Measurements from ENCODE around the gene SPINK4.

SPINK4 gene

GRCh38 chr9:33196736-33197135 lies 43.2 kb upstream of the SPINK4 start:
- TF ChIP-seq EZH2 (IDR thresholded peaks at IDR 0.05; ENCODE audit: borderline replicate concordance, low read depth, low read length, severe bottlenecking) (no peak), CTCF (IDR thresholded peaks at IDR 0.05; ENCODE audit: borderline replicate concordance, extremely low read depth, low read length, poor library complexity, severe bottlenecking) (no peak)
- Histone ChIP-seq H3K4me3 (ENCODE audit: low read depth in 1 of 2, low read length in 2 of 2) (no peak overlapping the region), H3K79me2 (ENCODE audit: insufficient read depth, low read length) (no peaks in the 10 kb centered on the region), H3K27me3 (ENCODE audit: insufficient read depth, low read length, poor library complexity) (peaks cover 3% of the 10 kb centered on the region), H3K9me3 (ENCODE audit: insufficient read depth, low read length, severe bottlenecking) (no peaks in the 10 kb centered on the region), H4K20me1 (ENCODE audit: insufficient read depth, low read length) (no peaks in the 10 kb centered on the region), H3K9ac (ENCODE audit: low read depth, low read length) (no peak overlapping the region), H3K4me2 (ENCODE audit: insufficient read depth, low read length) (no peak overlapping the region), H2AFZ (ENCODE audit: low read depth, low read length) (no peak overlapping the region), H3K27ac (ENCODE audit: low read length) (no peak overlapping the region), H3K36me3 (ENCODE audit: insufficient read depth, low read length) (no peaks in the 10 kb centered on the region), H3K4me1 (ENCODE audit: insufficient read depth, low read length) (no peaks in the 10 kb centered on the region)
- DNase-seq (no peak), ATAC-seq (ENCODE audit: insufficient read depth, low read depth) (no peak)

- H3K4me3 ChIP-seq (ENCODE audit: low read depth in 1 of 2, low read length in 2 of 2) = no peak overlapping the region
- H2AFZ ChIP-seq (ENCODE audit: low read depth, low read length) = no peak overlapping the region
- no peaks in the 10 kb centered on the region for H3K79me2 ChIP-seq (ENCODE audit: insufficient read depth, low read length)
- no peak for ATAC-seq (ENCODE audit: insufficient read depth, low read depth)
- 0 out of 2 replicates have a peak, but pooled peaks cover 2% of the 10 kb centered on the region for H3K4me1 ChIP-seq (ENCODE audit: insufficient read depth, low read length)
- no peaks in the 10 kb centered on the region for H3K9me3 ChIP-seq (ENCODE audit: insufficient read depth, low read length, severe bottlenecking)
- DNase-seq = no peak
- H3K4me2 ChIP-seq (ENCODE audit: insufficient read depth, low read length) = no peak overlapping the region
- H3K9ac ChIP-seq (ENCODE audit: low read depth, low read length) = no peak overlapping the region
- H3K27ac ChIP-seq (ENCODE audit: low read length) = no peak overlapping the region
- TF ChIP-seq CTCF (IDR thresholded peaks at IDR 0.05; ENCODE audit: borderline replicate concordance, extremely low read depth, low read length, poor library complexity, severe bottlenecking) (no peak), EZH2 (IDR thresholded peaks at IDR 0.05; ENCODE audit: borderline replicate concordance, low read depth, low read length, severe bottlenecking) (no peak)
- no peaks in the 10 kb centered on the region for H4K20me1 ChIP-seq (ENCODE audit: insufficient read depth, low read length)
- peaks cover 3% of the 10 kb centered on the region for H3K27me3 ChIP-seq (ENCODE audit: insufficient read depth, low read length, poor library complexity)
- H3K36me3 ChIP-seq (ENCODE audit: insufficient read depth, low read length) = no peaks in the 10 kb centered on the region
Measured at GRCh38 chr9:33197279-33198152, 42.5 kb upstream of the SPINK4 start.

- no peaks in the 10 kb centered on the region for H3K79me2 ChIP-seq (ENCODE audit: insufficient read depth, low read length)
- H3K27me3 ChIP-seq (ENCODE audit: insufficient read depth, low read length, poor library complexity) = peaks cover 8% of the 10 kb centered on the region
- H3K9me3 ChIP-seq (ENCODE audit: insufficient read depth, low read length, severe bottlenecking) = no peaks in the 10 kb centered on the region
- no peaks in the 10 kb centered on the region for H3K36me3 ChIP-seq (ENCODE audit: insufficient read depth, low read length)
- no peak overlapping the region for H2AFZ ChIP-seq (ENCODE audit: low read depth, low read length)
- no peak for TF ChIP-seq CTCF (IDR thresholded peaks at IDR 0.05; ENCODE audit: borderline replicate concordance, extremely low read depth, low read length, poor library complexity, severe bottlenecking)
- TF ChIP-seq EZH2 (IDR thresholded peaks at IDR 0.05; ENCODE audit: borderline replicate concordance, low read depth, low read length, severe bottlenecking) = no peak
- DNase-seq = no peak
- no peak overlapping the region for H3K4me2 ChIP-seq (ENCODE audit: insufficient read depth, low read length)
- no peak overlapping the region for H3K27ac ChIP-seq (ENCODE audit: low read length)
- no peaks in the 10 kb centered on the region for H4K20me1 ChIP-seq (ENCODE audit: insufficient read depth, low read length)
- H3K9ac ChIP-seq (ENCODE audit: low read depth, low read length) = no peak overlapping the region
- H3K4me3 ChIP-seq (ENCODE audit: low read depth in 1 of 2, low read length in 2 of 2) = no peak overlapping the region
- ATAC-seq (ENCODE audit: insufficient read depth, low read depth) = no peak
- 0 out of 2 replicates have a peak, but pooled peaks cover 7% of the 10 kb centered on the region for H3K4me1 ChIP-seq (ENCODE audit: insufficient read depth, low read length)
Measured at GRCh38 chr9:33198165-33198564, 41.8 kb upstream of the SPINK4 start.
